GM18505 (cell line): Measurements from ENCODE around the gene VANGL1.

Experiments
- ATAC-seq: cut with Tn5 transposase; IDR thresholded peaks from one replicate; pipeline ENCODE4 v1.9.1; 2021; ENCODE audit not compliant: unreplicated experiment
- POLR2A ChIP-seq: IDR thresholded peaks from 4 replicates; pipeline ENCODE4 v1.6.1; 2011; ENCODE audit warnings: borderline replicate concordance; ENCODE audit not compliant: insufficient read depth, insufficient read length; ENCODE audit errors: extremely low read depth

Gene VANGL1

DNA sequence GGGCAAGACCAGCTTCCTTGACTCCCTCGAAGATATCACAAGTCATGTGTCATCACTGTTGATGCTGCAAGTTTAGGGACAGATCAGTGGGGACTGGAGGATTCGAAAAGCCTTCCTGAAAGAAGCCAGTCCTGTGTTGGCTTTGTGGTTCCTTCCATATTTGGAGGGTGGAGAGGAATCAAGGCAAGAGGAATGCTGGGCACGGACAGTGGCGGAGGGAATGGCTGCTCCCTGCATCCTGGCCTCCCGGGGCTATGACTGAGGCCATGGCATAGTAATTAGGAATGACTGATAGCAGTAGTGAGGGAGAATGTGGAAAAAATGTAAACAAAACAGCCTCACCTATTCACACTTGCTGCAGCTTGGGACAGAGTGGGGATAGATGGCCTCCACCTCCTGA, 36.4 kb downstream of the VANGL1 start:
- no peak for TF ChIP-seq POLR2A

DNA sequence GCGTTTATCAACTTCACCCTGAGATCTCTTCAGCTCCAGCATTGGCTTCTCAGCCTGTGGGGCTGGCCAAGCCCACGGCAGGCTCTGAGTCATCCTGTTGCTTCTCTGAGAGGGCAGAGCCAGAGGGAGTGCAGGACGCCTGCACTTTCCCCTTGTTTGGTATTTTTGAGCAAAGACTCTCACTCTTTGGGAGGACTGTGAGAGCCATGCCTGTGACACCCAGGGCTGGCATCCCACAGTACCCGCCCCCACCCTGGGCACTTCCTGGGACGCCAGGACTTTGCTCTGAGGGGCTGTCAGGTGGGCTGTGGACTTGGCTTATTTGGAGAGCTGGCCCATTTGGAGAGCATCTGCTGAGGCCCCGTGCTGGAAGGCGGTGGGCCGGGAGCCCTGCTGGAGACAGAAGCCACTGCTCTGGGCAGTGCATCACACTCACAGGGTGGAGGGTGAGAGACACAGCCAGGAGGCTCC, 37.4 kb downstream of the VANGL1 start:
- TF ChIP-seq POLR2A, result no peak
- ATAC-seq, result no peak

More for the DNA sequence above, 36.4 kb downstream of the VANGL1 start:
- ATAC-seq, result no peak

DNA sequence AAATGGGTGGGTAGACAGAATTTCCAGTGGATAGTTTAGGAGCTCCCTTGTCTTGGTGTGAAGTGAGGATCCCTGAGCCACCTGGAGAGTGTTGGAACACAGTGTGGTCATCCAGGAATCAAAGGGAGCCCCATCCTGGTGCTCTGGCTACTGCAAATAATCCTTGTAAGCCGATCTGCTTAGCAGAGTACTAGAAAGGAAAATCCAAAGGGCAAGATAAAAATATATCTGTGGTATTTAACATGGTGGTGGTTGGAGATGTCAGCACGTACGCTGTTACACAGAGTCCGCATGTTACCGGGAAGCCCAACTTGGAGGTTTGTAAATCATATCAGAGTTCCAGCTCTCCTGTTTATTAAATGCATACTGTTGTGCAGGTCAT, 39.0 kb downstream of the VANGL1 start:
- ATAC-seq, result no peak
- TF ChIP-seq POLR2A, result no peak

DNA sequence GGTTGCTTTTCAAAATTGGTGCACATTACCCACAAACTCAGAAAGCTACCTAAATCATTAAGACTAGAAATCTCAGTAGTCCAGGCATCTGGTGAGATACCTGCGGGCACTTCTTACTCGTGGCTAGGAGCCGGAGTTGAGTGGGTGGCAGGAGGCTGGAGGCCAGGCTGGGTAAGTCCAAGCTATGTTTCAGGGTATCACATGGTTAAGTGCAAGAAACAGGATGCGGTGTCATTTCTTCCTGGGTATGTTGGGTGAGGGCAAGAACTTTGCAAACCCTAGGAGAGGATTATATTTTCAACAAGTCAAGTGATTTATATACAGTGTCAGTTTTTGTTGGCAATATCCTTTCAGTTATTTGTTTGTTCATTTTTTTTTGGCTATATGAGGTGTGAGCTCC, 41.0 kb downstream of the VANGL1 start:
- TF ChIP-seq POLR2A, result no peak
- no peak for ATAC-seq

- no peak for ATAC-seq
- no peak for TF ChIP-seq POLR2A
These were observed 43.4 kb downstream of the VANGL1 start for GRCh38 chr1:115685029-115685705.

GRCh38 chr1:115687744-115688143, 46.0 kb downstream of the VANGL1 start:
- ATAC-seq, result no peak
- no peak for TF ChIP-seq POLR2A

- TF ChIP-seq POLR2A, result no peak
- ATAC-seq, result no peak
These were observed 49.2 kb downstream of the VANGL1 start for GRCh38 chr1:115690972-115691371.

GRCh38 chr1:115692224-115692623, 50.5 kb downstream of the VANGL1 start:
- TF ChIP-seq POLR2A, result no peak
- no peak for ATAC-seq

GRCh38 chr1:115694805-115695204, 53.0 kb downstream of the VANGL1 start:
- no peak for TF ChIP-seq POLR2A
- no peak for ATAC-seq

DNA sequence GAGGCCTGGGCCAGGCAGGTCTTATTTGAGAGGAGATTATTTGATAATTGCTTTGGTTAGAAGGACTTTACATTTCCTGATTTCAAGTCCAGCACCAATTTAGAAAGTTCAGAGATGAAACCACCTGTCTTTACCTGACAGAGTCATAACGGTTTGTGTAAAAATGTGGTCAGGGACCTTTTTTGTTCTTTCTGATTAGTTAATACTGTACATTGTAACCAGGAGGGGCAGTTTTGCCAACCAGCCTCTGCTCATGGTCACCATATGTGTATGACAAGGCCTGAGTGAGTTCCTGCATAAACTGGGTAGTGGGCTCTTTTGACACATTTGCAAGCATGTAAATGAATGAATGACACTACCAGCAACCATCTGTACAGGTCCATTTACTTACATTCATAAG, 55.8 kb downstream of the VANGL1 start:
- TF ChIP-seq POLR2A, result no peak
- ATAC-seq, result no peak

GRCh38 chr1:115701090-115701489, 59.3 kb downstream of the VANGL1 start:
- ATAC-seq, result no peak
- no peak for TF ChIP-seq POLR2A

DNA sequence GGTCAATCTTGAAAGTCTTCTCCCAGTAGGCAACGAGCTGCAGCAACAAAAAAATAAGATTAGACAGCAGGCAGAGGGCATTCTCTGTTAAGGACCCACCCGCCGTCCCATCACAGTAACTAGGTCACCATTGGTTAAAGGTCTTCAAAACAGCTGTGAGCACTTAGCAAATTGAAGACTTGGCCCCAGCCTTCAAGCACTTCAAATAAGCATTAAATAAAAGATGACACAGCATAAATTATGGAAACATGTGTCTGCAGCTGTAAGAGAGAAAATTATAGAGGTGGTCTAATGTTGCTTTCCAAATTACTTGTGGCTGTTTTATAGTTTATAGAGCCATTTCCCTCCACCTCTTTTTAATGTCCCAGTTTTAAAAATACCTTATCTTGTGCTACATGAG, 61.2 kb downstream of the VANGL1 start:
- ATAC-seq, result no peak
- no peak for TF ChIP-seq POLR2A

GRCh38 chr1:115705085-115705951, 63.5 kb downstream of the VANGL1 start:
- no peak for ATAC-seq
- TF ChIP-seq POLR2A, result no peak

GRCh38 chr1:115705963-115706362, 64.2 kb downstream of the VANGL1 start:
- ATAC-seq, result no peak
- TF ChIP-seq POLR2A, result no peak
